Upper lobe of left lung (tissue), 4 donors: ENCODE measurements around the gene KCTD21.

Source experiments
- EP300 ChIP-seq, 4 donors: sonication (generic); formaldehyde crosslinking; IDR thresholded peaks; one replicate each; pipeline ENCODE4 v1.5.1; 2017; ENCODE audit warnings: antibody characterized with exemption in 4 of 4, control low read depth in 2 of 4
- POLR2A ChIP-seq, 4 donors: fragments of 450-650 bp; IDR thresholded peaks; one replicate each; pipeline ENCODE4 v1.5.1; 2016 to 2017; ENCODE audit warnings: antibody characterized with exemption in 4 of 4, mild to moderate bottlenecking in 2 of 4
- TF ChIP-seq, protein P1 (sequence below), 6 experiments: fragments of 450-650 bp in 4 of 6; fragments of 200-600 bp in 2 of 6; sonication (generic) in 2 of 6; IDR thresholded peaks; one replicate each; pipeline ENCODE4 v1.5.1; 2016 to 2019; ENCODE audit warnings: antibody characterized with exemption in 6 of 6

GRCh38 chr11:78221396-78222315, 33.2 kb upstream of the KCTD21 start:
- TF ChIP-seq, protein P1, sequence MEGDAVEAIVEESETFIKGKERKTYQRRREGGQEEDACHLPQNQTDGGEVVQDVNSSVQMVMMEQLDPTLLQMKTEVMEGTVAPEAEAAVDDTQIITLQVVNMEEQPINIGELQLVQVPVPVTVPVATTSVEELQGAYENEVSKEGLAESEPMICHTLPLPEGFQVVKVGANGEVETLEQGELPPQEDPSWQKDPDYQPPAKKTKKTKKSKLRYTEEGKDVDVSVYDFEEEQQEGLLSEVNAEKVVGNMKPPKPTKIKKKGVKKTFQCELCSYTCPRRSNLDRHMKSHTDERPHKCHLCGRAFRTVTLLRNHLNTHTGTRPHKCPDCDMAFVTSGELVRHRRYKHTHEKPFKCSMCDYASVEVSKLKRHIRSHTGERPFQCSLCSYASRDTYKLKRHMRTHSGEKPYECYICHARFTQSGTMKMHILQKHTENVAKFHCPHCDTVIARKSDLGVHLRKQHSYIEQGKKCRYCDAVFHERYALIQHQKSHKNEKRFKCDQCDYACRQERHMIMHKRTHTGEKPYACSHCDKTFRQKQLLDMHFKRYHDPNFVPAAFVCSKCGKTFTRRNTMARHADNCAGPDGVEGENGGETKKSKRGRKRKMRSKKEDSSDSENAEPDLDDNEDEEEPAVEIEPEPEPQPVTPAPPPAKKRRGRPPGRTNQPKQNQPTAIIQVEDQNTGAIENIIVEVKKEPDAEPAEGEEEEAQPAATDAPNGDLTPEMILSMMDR (IDR thresholded peaks at IDR 0.05): no peak
- TF ChIP-seq EP300 (IDR thresholded peaks at IDR 0.05): no peak
- no peak for TF ChIP-seq POLR2A (IDR thresholded peaks at IDR 0.05)
